ENCODE results near the gene ZNF296. TPM values are rescaled to one million over a fixed set of nuclear protein-coding genes. Genes with fewer than 3 reads are reported as not detected.

ZNF296 gene
- total and polyA plus RNA-seq, 2 of the 13 experiments (the other 11 are each of a cell fraction or from before 2014, with no cell fraction given): 0.26 to 0.62 TPM

GRCh38 chr19:45103508-45104319 lies 27.4 kb upstream of the ZNF296 start (continued):
- TF ChIP-seq, protein P1, sequence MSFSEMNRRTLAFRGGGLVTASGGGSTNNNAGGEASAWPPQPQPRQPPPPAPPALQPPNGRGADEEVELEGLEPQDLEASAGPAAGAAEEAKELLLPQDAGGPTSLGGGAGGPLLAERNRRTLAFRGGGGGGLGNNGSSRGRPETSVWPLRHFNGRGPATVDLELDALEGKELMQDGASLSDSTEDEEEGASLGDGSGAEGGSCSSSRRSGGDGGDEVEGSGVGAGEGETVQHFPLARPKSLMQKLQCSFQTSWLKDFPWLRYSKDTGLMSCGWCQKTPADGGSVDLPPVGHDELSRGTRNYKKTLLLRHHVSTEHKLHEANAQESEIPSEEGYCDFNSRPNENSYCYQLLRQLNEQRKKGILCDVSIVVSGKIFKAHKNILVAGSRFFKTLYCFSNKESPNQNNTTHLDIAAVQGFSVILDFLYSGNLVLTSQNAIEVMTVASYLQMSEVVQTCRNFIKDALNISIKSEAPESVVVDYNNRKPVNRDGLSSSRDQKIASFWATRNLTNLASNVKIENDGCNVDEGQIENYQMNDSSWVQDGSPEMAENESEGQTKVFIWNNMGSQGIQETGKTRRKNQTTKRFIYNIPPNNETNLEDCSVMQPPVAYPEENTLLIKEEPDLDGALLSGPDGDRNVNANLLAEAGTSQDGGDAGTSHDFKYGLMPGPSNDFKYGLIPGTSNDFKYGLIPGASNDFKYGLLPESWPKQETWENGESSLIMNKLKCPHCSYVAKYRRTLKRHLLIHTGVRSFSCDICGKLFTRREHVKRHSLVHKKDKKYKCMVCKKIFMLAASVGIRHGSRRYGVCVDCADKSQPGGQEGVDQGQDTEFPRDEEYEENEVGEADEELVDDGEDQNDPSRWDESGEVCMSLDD (CRISPR knock-in tag; IDR thresholded peaks at IDR 0.05; ENCODE audit: borderline replicate concordance): no peak
- peak; percentile 46 for TF ChIP-seq CTCF (CRISPR knock-in tag; IDR thresholded peaks at IDR 0.05)
- no peak for TF ChIP-seq ZNF143 (CRISPR knock-in tag; IDR thresholded peaks at IDR 0.05)
- TF ChIP-seq, protein P2, sequence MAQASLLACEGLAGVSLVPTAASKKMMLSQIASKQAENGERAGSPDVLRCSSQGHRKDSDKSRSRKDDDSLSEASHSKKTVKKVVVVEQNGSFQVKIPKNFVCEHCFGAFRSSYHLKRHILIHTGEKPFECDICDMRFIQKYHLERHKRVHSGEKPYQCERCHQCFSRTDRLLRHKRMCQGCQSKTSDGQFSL (CRISPR knock-in tag; IDR thresholded peaks at IDR 0.05): no peak
- TF ChIP-seq HMGA1 (CRISPR knock-in tag; conservative IDR thresholded peaks at IDR 0.05): no peak
- TF ChIP-seq FOXJ3 (CRISPR knock-in tag; IDR thresholded peaks at IDR 0.05; ENCODE audit: borderline replicate concordance): no peak
- TF ChIP-seq MIER3 (CRISPR knock-in tag; IDR thresholded peaks at IDR 0.05; ENCODE audit: borderline replicate concordance): 0 out of 2 replicates have a peak, but pooled peaks have one; percentile 25
- no peak for TF ChIP-seq ZNF3 (CRISPR knock-in tag; IDR thresholded peaks at IDR 0.05)
- TF ChIP-seq GLI4 (CRISPR knock-in tag; IDR thresholded peaks at IDR 0.05; ENCODE audit: borderline replicate concordance): no peak
- TF ChIP-seq KLF16 (CRISPR knock-in tag; IDR thresholded peaks at IDR 0.05): no peak
- TF ChIP-seq ARNT2 (CRISPR knock-in tag; IDR thresholded peaks at IDR 0.05; ENCODE audit: low read depth): no peak
- no peak for TF ChIP-seq STAT5B (CRISPR knock-in tag; IDR thresholded peaks at IDR 0.05)
- no peak for TF ChIP-seq ZBTB42 (CRISPR knock-in tag; IDR thresholded peaks at IDR 0.05)
- TF ChIP-seq, protein P3, sequence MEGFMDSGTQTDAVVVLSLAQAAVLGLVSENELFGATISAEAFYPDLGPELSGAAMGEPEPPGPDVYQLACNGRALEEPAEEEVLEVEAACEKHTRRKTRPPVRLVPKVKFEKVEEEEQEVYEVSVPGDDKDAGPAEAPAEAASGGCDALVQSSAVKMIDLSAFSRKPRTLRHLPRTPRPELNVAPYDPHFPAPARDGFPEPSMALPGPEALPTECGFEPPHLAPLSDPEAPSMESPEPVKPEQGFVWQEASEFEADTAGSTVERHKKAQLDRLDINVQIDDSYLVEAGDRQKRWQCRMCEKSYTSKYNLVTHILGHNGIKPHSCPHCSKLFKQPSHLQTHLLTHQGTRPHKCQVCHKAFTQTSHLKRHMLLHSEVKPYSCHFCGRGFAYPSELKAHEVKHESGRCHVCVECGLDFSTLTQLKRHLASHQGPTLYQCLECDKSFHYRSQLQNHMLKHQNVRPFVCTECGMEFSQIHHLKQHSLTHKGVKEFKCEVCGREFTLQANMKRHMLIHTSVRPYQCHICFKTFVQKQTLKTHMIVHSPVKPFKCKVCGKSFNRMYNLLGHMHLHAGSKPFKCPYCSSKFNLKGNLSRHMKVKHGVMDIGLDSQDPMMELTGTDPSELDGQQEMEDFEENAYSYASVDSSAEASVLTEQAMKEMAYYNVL (CRISPR knock-in tag; IDR thresholded peaks at IDR 0.05; ENCODE audit: borderline replicate concordance): no peak
- TF ChIP-seq, protein P4, sequence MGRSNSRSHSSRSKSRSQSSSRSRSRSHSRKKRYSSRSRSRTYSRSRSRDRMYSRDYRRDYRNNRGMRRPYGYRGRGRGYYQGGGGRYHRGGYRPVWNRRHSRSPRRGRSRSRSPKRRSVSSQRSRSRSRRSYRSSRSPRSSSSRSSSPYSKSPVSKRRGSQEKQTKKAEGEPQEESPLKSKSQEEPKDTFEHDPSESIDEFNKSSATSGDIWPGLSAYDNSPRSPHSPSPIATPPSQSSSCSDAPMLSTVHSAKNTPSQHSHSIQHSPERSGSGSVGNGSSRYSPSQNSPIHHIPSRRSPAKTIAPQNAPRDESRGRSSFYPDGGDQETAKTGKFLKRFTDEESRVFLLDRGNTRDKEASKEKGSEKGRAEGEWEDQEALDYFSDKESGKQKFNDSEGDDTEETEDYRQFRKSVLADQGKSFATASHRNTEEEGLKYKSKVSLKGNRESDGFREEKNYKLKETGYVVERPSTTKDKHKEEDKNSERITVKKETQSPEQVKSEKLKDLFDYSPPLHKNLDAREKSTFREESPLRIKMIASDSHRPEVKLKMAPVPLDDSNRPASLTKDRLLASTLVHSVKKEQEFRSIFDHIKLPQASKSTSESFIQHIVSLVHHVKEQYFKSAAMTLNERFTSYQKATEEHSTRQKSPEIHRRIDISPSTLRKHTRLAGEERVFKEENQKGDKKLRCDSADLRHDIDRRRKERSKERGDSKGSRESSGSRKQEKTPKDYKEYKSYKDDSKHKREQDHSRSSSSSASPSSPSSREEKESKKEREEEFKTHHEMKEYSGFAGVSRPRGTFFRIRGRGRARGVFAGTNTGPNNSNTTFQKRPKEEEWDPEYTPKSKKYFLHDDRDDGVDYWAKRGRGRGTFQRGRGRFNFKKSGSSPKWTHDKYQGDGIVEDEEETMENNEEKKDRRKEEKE (IDR thresholded peaks at IDR 0.05): no peak
- peak; percentile 54; the same call in 1 of the 2 replicates for TF ChIP-seq NCOR1 (IDR thresholded peaks at IDR 0.05; ENCODE audit: borderline replicate concordance, low read length)
- TF ChIP-seq TCF7 (IDR thresholded peaks at IDR 0.05; ENCODE audit: low read depth): no peak
- no peak for TF ChIP-seq TRIM22 (IDR thresholded peaks at IDR 0.05)
